ENCODE results near the gene PARD3. TPM values are rescaled to one million over a fixed set of nuclear protein-coding genes. Genes with fewer than 3 reads are reported as not detected.

Gene PARD3
- total RNA-seq, 2 experiments from 2014 or later = 0.53 to 0.71 TPM

DNA sequence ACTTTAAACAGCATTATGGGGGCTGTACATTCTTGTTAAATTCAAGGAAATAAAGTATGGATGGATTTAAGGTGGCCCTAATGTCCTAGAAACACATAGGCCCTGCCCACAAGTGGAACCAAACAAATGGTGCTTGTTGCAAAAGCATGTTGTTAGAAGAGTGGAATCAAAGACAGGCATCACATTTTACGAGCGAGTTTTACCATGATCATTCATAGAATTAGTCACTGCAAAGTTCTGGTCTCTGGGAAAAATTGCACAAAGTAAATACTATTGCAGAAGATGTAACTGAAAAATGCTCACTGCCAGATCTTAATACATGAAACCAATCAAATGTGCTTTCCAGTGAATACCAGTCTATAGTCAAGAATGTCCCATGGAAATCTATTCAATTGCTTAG is 677.1 kb downstream of the PARD3 start:
- H3K4me1 Mint-ChIP-seq (ENCODE audit: low read depth) = no peaks in the 10 kb centered on the region
- CTCF ChIA-PET = no interaction called here
- POLR2A ChIA-PET = no interaction called here
- no peak overlapping the region for H3K4me3 Mint-ChIP-seq
- DNase-seq (no peak), ATAC-seq (ENCODE audit: poor library complexity) (no peak)
- TF ChIP-seq, protein P1, sequence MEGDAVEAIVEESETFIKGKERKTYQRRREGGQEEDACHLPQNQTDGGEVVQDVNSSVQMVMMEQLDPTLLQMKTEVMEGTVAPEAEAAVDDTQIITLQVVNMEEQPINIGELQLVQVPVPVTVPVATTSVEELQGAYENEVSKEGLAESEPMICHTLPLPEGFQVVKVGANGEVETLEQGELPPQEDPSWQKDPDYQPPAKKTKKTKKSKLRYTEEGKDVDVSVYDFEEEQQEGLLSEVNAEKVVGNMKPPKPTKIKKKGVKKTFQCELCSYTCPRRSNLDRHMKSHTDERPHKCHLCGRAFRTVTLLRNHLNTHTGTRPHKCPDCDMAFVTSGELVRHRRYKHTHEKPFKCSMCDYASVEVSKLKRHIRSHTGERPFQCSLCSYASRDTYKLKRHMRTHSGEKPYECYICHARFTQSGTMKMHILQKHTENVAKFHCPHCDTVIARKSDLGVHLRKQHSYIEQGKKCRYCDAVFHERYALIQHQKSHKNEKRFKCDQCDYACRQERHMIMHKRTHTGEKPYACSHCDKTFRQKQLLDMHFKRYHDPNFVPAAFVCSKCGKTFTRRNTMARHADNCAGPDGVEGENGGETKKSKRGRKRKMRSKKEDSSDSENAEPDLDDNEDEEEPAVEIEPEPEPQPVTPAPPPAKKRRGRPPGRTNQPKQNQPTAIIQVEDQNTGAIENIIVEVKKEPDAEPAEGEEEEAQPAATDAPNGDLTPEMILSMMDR (IDR thresholded peaks at IDR 0.05) = no peak
- no peaks in the 10 kb centered on the region for H3K9me3 ChIP-seq (ENCODE audit: control insufficient read depth in 1 of 2, insufficient read depth in 1 of 2, low read length in 2 of 2)
- no peaks in the 10 kb centered on the region for H3K9me3 Mint-ChIP-seq
- H3K4me1 ChIP-seq (ENCODE audit: insufficient read depth, low read length) = no peaks in the 10 kb centered on the region
- H3K27ac Mint-ChIP-seq = no peak overlapping the region
- peaks cover 5% of the 10 kb centered on the region for H3K27me3 Mint-ChIP-seq
- H3K4me3 ChIP-seq (ENCODE audit: low read length) = no peak overlapping the region
- H3K36me3 ChIP-seq (ENCODE audit: insufficient read depth, low read length) = no peaks in the 10 kb centered on the region
- intact Hi-C loops (cut with DNase I, micrococcal nuclease) = no loop called here
- H3K27ac ChIP-seq (ENCODE audit: low read depth in 1 of 2, low read length in 2 of 2) = no peak overlapping the region
- H3K36me3 Mint-ChIP-seq (ENCODE audit: low read depth) = no peaks in the 10 kb centered on the region
- no peaks in the 10 kb centered on the region for H3K27me3 ChIP-seq (ENCODE audit: control insufficient read depth in 1 of 2, insufficient read depth in 2 of 2, low read length in 2 of 2)

DNA sequence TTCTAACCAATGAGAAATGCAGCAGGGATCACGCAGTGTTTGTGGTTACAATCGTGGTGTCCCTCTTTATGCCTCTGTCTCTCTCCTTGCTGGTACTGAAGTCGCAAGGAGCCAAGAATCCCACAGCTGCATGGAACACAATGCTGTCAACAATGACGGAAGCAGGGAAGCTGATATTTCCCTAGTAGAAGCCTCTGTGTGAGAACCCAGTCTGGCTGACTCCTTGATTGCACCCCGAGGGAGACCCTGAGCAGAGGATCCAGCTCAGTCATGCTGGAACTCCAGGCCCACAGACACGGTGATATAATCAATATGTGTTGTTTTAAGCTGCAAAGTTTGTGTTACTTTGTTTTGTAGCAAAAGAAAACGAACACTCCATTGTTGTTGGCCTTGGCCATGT is 677.9 kb downstream of the PARD3 start:
- ATAC-seq (ENCODE audit: poor library complexity) (no peak), DNase-seq (no peak)
- no peaks in the 10 kb centered on the region for H3K9me3 Mint-ChIP-seq
- H3K36me3 ChIP-seq (ENCODE audit: insufficient read depth, low read length) = no peaks in the 10 kb centered on the region
- no peaks in the 10 kb centered on the region for H3K36me3 Mint-ChIP-seq (ENCODE audit: low read depth)
- no peaks in the 10 kb centered on the region for H3K4me1 ChIP-seq (ENCODE audit: insufficient read depth, low read length)
- ChIA-PET POLR2A (no interaction called here), CTCF (no interaction called here)
- no peaks in the 10 kb centered on the region for H3K27me3 ChIP-seq (ENCODE audit: control insufficient read depth in 1 of 2, insufficient read depth in 2 of 2, low read length in 2 of 2)
- no peak overlapping the region for H3K4me3 Mint-ChIP-seq
- no peak overlapping the region for H3K27ac ChIP-seq (ENCODE audit: low read depth in 1 of 2, low read length in 2 of 2)
- H3K27me3 Mint-ChIP-seq = peaks cover 5% of the 10 kb centered on the region
- intact Hi-C loops (cut with DNase I, micrococcal nuclease) = no loop called here
- H3K4me3 ChIP-seq (ENCODE audit: low read length) = no peak overlapping the region
- H3K9me3 ChIP-seq (ENCODE audit: control insufficient read depth in 1 of 2, insufficient read depth in 1 of 2, low read length in 2 of 2) = no peaks in the 10 kb centered on the region
- no peaks in the 10 kb centered on the region for H3K4me1 Mint-ChIP-seq (ENCODE audit: low read depth)
- H3K27ac Mint-ChIP-seq = no peak overlapping the region
- TF ChIP-seq, protein P1 (IDR thresholded peaks at IDR 0.05) = no peak

DNA sequence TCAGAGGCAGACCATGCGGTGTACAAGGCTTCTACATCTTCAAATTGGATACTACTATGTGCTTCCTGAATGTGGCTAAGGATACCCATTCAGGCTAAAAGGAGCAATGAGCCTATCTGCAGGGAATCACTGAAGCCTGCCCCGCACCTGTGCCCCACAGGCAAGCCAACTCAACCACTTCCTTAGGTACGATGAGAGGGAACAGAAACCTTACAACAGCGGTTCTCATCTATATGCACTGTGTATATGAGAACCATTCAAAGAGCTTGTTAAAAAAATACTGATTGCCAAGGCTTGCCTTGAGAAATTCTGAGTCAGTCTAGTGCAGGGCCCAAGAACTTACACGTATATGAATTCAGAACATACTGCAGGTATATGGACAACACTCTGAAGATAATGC is 679.6 kb downstream of the PARD3 start:
- POLR2A ChIA-PET = no interaction called here
- Mint-ChIP-seq H3K4me1 (ENCODE audit: low read depth) (no peaks in the 10 kb centered on the region), H3K27me3 (peaks cover 4% of the 10 kb centered on the region), H3K9me3 (no peaks in the 10 kb centered on the region), H3K27ac (no peak overlapping the region), H3K36me3 (ENCODE audit: low read depth) (no peaks in the 10 kb centered on the region), H3K4me3 (no peak overlapping the region)
- H3K27ac ChIP-seq (ENCODE audit: low read depth in 1 of 2, low read length in 2 of 2) = no peak overlapping the region
- no peak overlapping the region for H3K4me3 ChIP-seq (ENCODE audit: low read length)
- H3K27me3 ChIP-seq (ENCODE audit: control insufficient read depth in 1 of 2, insufficient read depth in 2 of 2, low read length in 2 of 2) = no peaks in the 10 kb centered on the region
- DNase-seq (no peak), ATAC-seq (ENCODE audit: poor library complexity) (no peak)
- intact Hi-C loops (cut with DNase I, micrococcal nuclease) = no loop called here
- TF ChIP-seq, protein P1 (IDR thresholded peaks at IDR 0.05) = no peak
- no peaks in the 10 kb centered on the region for H3K36me3 ChIP-seq (ENCODE audit: insufficient read depth, low read length)
- CTCF ChIA-PET = no interaction called here
- no peaks in the 10 kb centered on the region for H3K9me3 ChIP-seq (ENCODE audit: control insufficient read depth in 1 of 2, insufficient read depth in 1 of 2, low read length in 2 of 2)
- no peaks in the 10 kb centered on the region for H3K4me1 ChIP-seq (ENCODE audit: insufficient read depth, low read length)
